COR-L47 (cell line): ENCODE results near the gene ZNF385B.
"Not testable (repeated sequence)": the region's sequence is repeated elsewhere in the genome, so short reads cannot be mapped to it uniquely, and the experiment has no call there.

Experiments
- DNase-seq: peaks from one replicate; lab custom pipeline; 2025; lab: John Stamatoyannopoulos, UW

Gene ZNF385B

GRCh38 chr2:179677746-179678505, 183.5 kb downstream of the ZNF385B start:
- DNase-seq: no peak

DNA sequence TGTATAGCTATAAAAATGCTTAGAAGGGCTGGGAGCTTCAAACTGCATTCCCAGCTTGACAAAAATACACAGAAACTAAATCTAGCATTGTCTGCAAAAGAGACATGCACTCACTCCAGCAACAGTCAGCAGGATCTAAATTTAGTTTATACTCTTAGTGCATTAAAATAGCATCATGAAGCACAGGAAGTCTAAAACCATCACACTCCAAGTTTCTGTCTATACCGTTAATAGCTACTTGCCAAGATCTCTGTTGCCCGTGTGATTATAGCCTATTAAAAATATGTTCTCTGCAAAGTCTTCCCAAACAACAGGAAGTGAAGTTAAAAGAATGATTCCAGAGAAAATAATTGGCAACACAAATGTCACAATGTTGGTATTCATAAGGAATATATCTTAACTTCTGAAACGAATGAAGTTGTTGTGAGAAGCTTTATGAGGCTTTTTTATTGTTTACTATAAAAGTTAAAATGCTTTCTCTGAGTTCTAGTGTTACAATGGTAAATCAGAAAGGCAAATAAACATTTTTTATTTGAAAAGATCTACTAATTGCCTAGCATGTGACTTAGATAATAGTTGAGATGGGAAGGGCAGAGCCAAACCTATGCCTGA, 184.2 kb downstream of the ZNF385B start:
- no peak for DNase-seq

GRCh38 chr2:179675435-179675834, 186.0 kb downstream of the ZNF385B start:
- no peak for DNase-seq

DNA sequence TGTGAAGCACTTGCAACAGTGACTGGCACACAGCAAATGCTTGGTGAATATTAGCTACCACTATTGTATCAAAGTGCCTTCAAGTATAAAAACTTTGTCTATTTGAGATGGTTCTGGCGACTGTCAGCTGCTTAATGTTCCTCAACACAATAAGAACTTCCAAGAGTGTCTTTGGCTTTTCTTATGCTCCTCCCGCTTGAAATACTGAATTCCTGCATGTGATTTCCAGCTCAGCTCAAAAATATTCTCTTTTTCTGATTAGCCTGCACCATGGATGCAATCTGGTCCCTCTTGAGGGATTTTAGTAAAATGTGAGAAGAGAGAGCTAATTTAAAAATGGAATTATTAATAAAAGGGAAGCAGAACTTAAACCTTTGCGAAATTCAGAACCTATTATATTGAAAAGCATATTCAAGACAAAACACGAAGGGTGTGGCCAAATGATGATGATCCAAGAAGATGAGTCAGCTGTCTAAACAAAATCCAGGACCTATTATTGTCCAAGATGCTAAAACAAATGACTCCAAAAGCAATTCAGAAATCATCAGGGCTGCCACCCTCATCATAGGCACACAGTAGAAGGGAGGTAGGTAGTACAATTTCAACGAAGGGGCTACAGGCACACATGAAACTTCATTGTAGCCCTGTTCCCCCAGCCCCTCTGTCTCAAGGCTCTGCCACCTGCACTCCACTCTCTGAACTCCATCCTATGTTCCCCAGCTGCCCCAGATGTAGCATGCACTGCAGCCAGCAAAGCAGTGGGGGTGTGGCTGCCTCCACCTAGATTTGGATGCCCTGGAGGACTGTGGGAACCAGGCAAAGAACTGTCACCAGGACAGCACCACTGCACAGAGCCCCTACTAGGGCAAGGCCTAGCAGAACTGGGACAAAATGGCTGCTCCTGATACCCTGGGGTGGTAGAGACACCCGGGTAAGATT, 190.1 kb downstream of the ZNF385B start:
- no peak for DNase-seq

GRCh38 chr2:179669196-179669595, 192.2 kb downstream of the ZNF385B start:
- DNase-seq: no peak

- no peak for DNase-seq
Observed at GRCh38 chr2:179664972-179665812, 196.2 kb downstream of the ZNF385B start.

GRCh38 chr2:179661986-179662385, 199.4 kb downstream of the ZNF385B start:
- DNase-seq: no peak

DNA sequence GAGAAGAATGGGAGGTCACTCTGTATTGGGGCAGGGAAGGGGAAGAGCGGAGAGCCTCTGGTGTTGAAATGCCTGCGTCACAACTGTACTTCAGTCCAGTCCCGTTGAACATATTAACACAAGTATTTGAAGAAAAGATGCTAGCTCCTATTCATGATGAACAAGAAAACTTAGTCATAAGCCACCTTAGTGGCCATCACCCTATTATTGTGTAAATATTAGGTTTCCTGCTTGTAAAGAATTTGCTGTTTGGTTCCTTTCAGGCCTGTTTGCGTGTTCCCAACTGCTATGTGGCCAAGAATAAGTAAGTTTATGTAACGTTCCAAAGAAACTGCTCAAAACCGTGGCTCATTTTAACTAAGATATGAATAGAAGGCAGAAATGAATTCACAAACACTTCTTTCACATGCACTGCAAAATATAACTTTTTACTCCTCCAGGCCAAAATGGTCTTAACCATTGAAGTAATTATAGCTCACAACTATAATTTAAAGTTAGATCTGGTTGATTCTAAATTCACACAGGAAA, 204.3 kb downstream of the ZNF385B start:
- no peak for DNase-seq

DNA sequence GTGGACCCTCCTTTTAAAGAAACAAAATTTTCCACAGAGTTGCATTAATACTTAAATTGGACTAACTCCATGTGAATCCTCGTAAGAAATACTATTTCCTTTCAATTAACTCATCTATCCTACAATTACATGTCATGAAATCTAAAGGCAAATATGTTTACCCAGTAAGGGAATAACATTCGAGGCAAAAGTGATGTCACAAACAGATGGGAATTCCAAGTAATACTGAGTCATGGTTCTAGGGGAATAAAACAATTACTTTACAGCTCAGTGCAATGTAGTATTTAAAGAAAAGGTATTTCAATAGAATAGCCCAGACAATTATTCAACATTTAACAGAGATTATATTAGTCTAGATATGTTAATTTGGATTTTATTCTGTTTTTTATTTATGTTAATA, 205.8 kb downstream of the ZNF385B start:
- no peak for DNase-seq

- DNase-seq: no peak
Observed at GRCh38 chr2:179654806-179655205, 206.6 kb downstream of the ZNF385B start.

DNA sequence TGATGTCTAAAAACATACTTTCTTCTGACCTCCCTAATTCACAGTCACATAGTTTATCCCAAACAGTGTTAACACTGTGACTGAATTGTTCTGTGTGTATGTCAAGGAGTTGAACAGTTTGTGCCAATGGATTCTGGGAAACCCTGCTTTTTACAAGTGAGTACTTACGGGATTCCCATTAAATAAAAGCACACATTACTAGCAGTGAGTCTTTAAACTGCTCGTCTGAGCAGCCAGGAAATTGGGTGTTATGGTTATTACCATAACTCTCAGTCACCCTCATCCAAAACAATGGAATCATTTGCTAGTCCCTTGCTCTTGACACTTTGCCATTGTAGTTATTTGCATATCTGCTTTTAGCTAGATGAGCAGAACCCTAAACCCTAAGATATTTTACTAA, 209.1 kb downstream of the ZNF385B start:
- DNase-seq: no peak

- no peak for DNase-seq
Observed at GRCh38 chr2:179650420-179650819, 211.0 kb downstream of the ZNF385B start.

GRCh38 chr2:179646862-179647587, 214.4 kb downstream of the ZNF385B start:
- no peak for DNase-seq

DNA sequence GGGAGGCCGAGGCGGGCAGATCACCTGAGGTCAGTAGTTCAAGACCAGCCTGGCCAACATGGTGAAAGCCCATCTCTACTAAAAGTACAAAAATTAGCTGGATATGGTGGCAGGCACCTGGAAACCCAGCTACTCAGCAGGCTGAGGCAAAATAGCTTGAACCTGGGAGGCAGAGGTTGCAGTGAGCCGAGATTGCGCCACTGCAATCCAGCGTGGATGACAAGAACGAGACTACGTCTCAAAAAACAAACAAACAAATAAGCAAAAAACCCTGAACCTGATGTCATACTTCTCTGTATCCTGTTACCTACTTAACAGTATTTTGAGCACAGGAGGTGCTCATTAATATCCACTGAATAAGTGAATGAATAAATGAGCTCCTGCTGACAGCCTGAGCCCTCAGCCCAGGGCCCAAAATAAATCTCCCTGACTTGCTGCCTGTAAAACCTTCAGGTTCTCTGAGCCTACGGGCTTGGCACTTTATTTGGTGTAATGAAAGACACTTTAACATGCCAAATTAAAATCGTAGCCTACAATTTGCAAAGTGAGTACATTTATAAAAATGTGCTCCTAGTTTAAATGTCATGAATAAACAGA, 215.1 kb downstream of the ZNF385B start:
- DNase-seq: no peak

- no peak for DNase-seq
Observed at GRCh38 chr2:179645047-179645446, 216.4 kb downstream of the ZNF385B start.

DNA sequence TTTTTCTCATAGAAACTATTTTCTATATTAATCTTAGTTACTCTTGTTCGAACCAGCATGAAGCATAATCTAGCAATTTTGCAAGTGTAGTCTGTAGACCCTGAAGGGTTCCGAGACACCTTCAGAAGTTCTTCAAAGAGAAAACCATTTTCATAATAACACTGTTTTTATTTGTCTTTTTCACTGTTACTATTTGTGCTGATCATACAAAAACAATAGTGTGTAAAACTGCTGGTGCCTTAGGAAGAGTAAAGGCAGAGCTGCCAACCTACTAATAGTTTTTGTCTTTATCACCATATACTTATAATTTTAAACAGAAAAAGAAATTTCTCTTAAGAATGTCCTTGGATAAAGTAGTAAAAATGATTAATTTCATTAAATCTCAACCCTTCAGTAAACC, 218.9 kb downstream of the ZNF385B start:
- DNase-seq: no peak

DNA sequence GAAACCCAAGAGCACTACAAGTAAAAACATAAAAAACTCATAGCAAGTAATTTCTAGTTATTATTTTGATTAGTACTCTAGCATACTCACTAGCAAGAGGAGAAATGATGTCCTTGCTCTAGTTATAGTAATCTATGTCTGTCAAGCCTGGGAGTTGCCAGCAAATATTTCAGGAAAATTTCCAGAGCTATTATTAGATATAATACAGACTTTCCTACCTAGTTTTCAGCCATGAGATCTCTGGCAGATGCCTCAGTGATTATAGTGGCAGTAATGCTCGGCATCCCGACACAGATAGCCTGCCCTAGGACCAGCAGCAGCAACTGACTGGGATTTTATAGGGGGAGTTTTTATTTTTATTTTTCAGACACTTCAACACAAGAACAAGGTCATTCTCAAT, 224.4 kb downstream of the ZNF385B start:
- DNase-seq: no peak

GRCh38 chr2:179636100-179636980, 225.1 kb downstream of the ZNF385B start:
- no peak for DNase-seq

- not testable (repeated sequence) for DNase-seq
Observed at GRCh38 chr2:179631769-179632385, 229.5 kb downstream of the ZNF385B start.
